Mammary epithelial cell (primary cell): Measurements from ENCODE around the gene TAGLN.

Experiments
- CTCF ChIP-seq, 2 donors: IDR thresholded peaks in 1 of 2; conservative IDR thresholded peaks in 1 of 2; 2 replicates each; pipeline ENCODE4 v1.5.1; 2011 to 2012; ENCODE audit warnings: inconsistent platforms in 2 of 2, low read length in 2 of 2, mild to moderate bottlenecking in 2 of 2, control low read depth in 1 of 2, low read depth in 1 of 2; ENCODE audit not compliant: insufficient read depth in 1 of 2; ENCODE audit errors: extremely low read depth in 1 of 2
- EZH2 ChIP-seq: IDR thresholded peaks from 2 replicates; pipeline ENCODE4 v1.6.1; 2012; ENCODE audit warnings: low read length, inconsistent platforms, borderline replicate concordance

GRCh38 chr11:117221775-117222517 is 22.8 kb downstream of the TAGLN start:
- TF ChIP-seq CTCF (conservative IDR thresholded peaks at IDR 0.05 in 1 of 2, IDR thresholded peaks at IDR 0.05 in 1 of 2; ENCODE audit: extremely low read depth in 1 of 2, insufficient read depth in 1 of 2, low read depth in 1 of 2, low read length in 2 of 2) (no peak), EZH2 (no peak)
